ENCODE data around the gene ZBTB34. TPM values are rescaled to one million over a fixed set of nuclear protein-coding genes. Genes with fewer than 3 reads are reported as not detected.
A peak's percentile ranks its signal among the peaks of the same experiment; 100 is the strongest.

The ZBTB34 gene
- total and polyA plus RNA-seq, 9 of the 15 experiments (the other 6 are each of a cell fraction or from before 2014, with no cell fraction given) = 2.7 to 15.6 (median 9.8) TPM

DNA sequence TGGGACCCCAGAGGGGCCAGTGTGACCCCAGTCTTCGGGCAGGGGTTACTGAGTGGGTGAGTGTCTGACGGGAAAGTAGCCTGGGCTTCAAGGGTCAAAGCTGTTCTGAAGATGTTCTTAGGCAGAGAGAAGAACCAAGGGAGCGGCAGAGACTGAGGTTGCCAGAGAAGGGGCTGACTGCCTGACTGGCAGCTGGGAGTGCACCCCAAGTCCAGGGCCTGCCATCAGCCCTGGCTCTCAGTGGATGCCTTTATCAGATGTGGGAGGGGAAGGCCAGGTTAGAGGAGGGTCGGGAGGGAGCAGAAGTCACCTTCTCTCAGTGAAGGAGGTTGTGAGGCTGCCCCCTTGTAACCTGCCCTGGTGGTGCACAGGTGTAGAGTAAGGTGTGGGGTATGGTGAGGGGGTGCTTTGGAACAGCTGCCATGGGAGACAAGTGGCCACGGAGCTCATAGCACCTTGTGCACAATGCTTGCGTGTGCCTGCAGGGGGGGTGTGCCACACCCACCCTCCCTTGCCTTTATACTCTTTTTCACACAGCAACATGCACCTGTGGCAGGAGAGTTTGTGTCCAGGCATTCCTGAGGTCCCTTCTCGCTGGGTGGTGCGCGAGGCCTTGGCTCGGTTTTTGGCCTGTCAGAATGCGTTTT is 73.0 kb downstream of the ZBTB34 start:
- peak in 2 of 4 experiments; percentile 27 to 29 for DNase-seq (ENCODE audit: extremely low read depth in 1 of 4, low spot score in 3 of 4)
- H3K4me2 ChIP-seq (ENCODE audit: insufficient read depth, low read length) = no peak overlapping the region
- BruUV-seq (replicated peaks) = no TSS peak
- H3K9ac ChIP-seq (ENCODE audit: insufficient read depth in 1 of 2, low read depth in 2 of 2, low read length in 2 of 2) = no peak overlapping the region; a peak in 1 of 4 replicates
- no peaks in the 10 kb centered on the region for H3K79me2 ChIP-seq (ENCODE audit: control insufficient read depth, insufficient read depth, low read length)
- TF ChIP-seq ZNF174 (CRISPR knock-in tag; IDR thresholded peaks at IDR 0.05) = no peak
- TF ChIP-seq, protein P1, sequence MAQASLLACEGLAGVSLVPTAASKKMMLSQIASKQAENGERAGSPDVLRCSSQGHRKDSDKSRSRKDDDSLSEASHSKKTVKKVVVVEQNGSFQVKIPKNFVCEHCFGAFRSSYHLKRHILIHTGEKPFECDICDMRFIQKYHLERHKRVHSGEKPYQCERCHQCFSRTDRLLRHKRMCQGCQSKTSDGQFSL (CRISPR knock-in tag; IDR thresholded peaks at IDR 0.05) = peak; percentile 52; the same call in 1 of the 2 replicates
- TF ChIP-seq, protein P1 (tag; IDR thresholded peaks at IDR 0.05) = no peak
- TF ChIP-seq, protein P2, sequence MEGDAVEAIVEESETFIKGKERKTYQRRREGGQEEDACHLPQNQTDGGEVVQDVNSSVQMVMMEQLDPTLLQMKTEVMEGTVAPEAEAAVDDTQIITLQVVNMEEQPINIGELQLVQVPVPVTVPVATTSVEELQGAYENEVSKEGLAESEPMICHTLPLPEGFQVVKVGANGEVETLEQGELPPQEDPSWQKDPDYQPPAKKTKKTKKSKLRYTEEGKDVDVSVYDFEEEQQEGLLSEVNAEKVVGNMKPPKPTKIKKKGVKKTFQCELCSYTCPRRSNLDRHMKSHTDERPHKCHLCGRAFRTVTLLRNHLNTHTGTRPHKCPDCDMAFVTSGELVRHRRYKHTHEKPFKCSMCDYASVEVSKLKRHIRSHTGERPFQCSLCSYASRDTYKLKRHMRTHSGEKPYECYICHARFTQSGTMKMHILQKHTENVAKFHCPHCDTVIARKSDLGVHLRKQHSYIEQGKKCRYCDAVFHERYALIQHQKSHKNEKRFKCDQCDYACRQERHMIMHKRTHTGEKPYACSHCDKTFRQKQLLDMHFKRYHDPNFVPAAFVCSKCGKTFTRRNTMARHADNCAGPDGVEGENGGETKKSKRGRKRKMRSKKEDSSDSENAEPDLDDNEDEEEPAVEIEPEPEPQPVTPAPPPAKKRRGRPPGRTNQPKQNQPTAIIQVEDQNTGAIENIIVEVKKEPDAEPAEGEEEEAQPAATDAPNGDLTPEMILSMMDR (IDR thresholded peaks at IDR 0.05 in 2 of 3, conservative IDR thresholded peaks at IDR 0.05 in 1 of 3; ENCODE audit: insufficient read depth in 2 of 3, low read depth in 1 of 3, low read length in 3 of 3) = peak in 1 of 3 experiments; percentile 17; a peak in 1 of 6 replicates
- no peak for TF ChIP-seq ZNF589 (CRISPR knock-in tag; IDR thresholded peaks at IDR 0.05; ENCODE audit: low read depth)
- 6% methylated on average over 10 of the region's 11 CpGs for WGBS (ENCODE audit: insufficient coverage, low coverage, missing lambda C conversion rate)
- in situ Hi-C loops (cut with MboI) = loop anchor here (25.0 kb wide), 1 partner anchor 979 kb away; the partner anchor contains the start of gene ST6GALNAC4
- H2AFZ ChIP-seq (ENCODE audit: low read depth, low read length) = no peak overlapping the region
- no peaks in the 10 kb centered on the region for H3K36me3 ChIP-seq (ENCODE audit: control insufficient read depth, insufficient read depth, low read length)
- CTCF ChIA-PET (ENCODE audit: low intra/inter-chr PET ratio) = no interaction called here
- no peak for FAIRE-seq
- ATAC-seq = peak; percentile 63
- intact Hi-C loops (cut with micrococcal nuclease) = no loop called here
- POLR2A ChIA-PET = interaction anchor here (0.6 to 1.0 kb wide), 2 partner anchors 74 to 522 kb away, joined by 3 read pairs; no protein-coding TSS in a partner anchor
- no peaks in the 10 kb centered on the region for H4K20me1 ChIP-seq (replicated peaks; ENCODE audit: control insufficient read depth, insufficient read depth, low read length)
- H3K4me1 ChIP-seq (replicated peaks in 1 of 2; ENCODE audit: control insufficient read depth in 2 of 2, insufficient read depth in 2 of 2, low read length in 2 of 2) = no peaks in the 10 kb centered on the region
- no peak overlapping the region for H3K4me3 ChIP-seq
- H3K27me3 ChIP-seq (ENCODE audit: control insufficient read depth in 2 of 2, insufficient read depth in 2 of 2, low read length in 2 of 2) = peaks cover 11 to 28% of the 10 kb centered on the region in 2 experiments; a peak in 4 of 5 replicates
- no peaks in the 10 kb centered on the region for H3K9me1 ChIP-seq (ENCODE audit: control insufficient read depth, insufficient read depth, low read length)
- H3K9me3 ChIP-seq (replicated peaks; ENCODE audit: control insufficient read depth, insufficient read depth, low read depth, low read length) = no peaks in the 10 kb centered on the region
- H3K27ac ChIP-seq (ENCODE audit: extremely low read depth, low read depth, low read length) = no peak overlapping the region

Measured in K562 (cell line).